ENCODE data around the gene LRRC34. TPM values are rescaled to one million over a fixed set of nuclear protein-coding genes. Genes with fewer than 3 reads are reported as not detected.

LRRC34 gene
- total RNA-seq, 1 donor from 2014 or later: 2.3 TPM

Other genes starting within 250 kb of the LRRC34 start
- 18.7 TPM for gene MECOM, start 149.2 kb downstream of the LRRC34 start, total RNA-seq
- gene TERC, start 47.8 kb downstream of the LRRC34 start, total RNA-seq: 0.86 TPM
- 0.57 TPM for gene ACTRT3, start 43.3 kb downstream of the LRRC34 start, total RNA-seq
- gene MYNN, start 39.5 kb downstream of the LRRC34 start, total RNA-seq: 11.6 TPM
- gene LRRIQ4, start within 50 bp of the LRRC34 start, total RNA-seq: not detected
- not detected for gene LRRC31, start 57.0 kb upstream of the LRRC34 start, total RNA-seq
- gene SAMD7, start 98.7 kb upstream of the LRRC34 start, total RNA-seq: not detected
- gene SEC62, start 153.9 kb upstream of the LRRC34 start, total RNA-seq: 74.5 TPM
- 0.78 TPM for gene GPR160, start 225.1 kb upstream of the LRRC34 start, total RNA-seq